Left lobe of liver (tissue), 2 donors: ENCODE data around the gene AKNAD1. TPM values are rescaled to one million over a fixed set of nuclear protein-coding genes. Genes with fewer than 3 reads are reported as not detected.
"Not testable (repeated sequence)": the region's sequence is repeated elsewhere in the genome, so short reads cannot be mapped to it uniquely, and the experiment has no call there.

ENCODE experiments used
- ATAC-seq: fragments of 200-7000 bp; cut with Tn5 transposase; one replicate; pipeline ENCODE4 v1.9.1; 2020; ENCODE audit warnings: mild to moderate bottlenecking, moderate library complexity
- DNase-seq: peaks from one replicate; pipeline ENCODE4 v3.0.0-alpha.2; 2020; ENCODE audit warnings: low spot score
- total RNA-seq: library from RNA; stranded (reverse); gene quantifications from one replicate; pipeline ENCODE4 v1.2.1, GENCODE V29; 2021
- donor health status: DM: no; HTN: no; CAD: no; lungs with moderate emphysema.
- donor health status: DM: no; HTN: yes; CAD: no.

The AKNAD1 gene
- total RNA-seq: not detected

- ATAC-seq (no peak), DNase-seq (no peak)
Observed at GRCh38 chr1:108856994-108857393, at the start of gene AKNAD1. AKNAD1 (minus strand) TSS chr1:108857094; CDS start chr1:108852664, 4,430 bp downstream.

- DNase-seq: no peak
- no peak for ATAC-seq
Observed at GRCh38 chr1:108901106-108901505, 44.2 kb upstream of the AKNAD1 start.

- ATAC-seq (peak; percentile 85), DNase-seq (no peak)
Observed at GRCh38 chr1:108897865-108898720, 41.2 kb upstream of the AKNAD1 start.

GRCh38 chr1:108896146-108897145 is 39.6 kb upstream of the AKNAD1 start:
- DNase-seq: no peak
- ATAC-seq: no peak

- no peak for ATAC-seq
- DNase-seq: no peak
Observed at GRCh38 chr1:108893141-108893530, 36.2 kb upstream of the AKNAD1 start.

- DNase-seq (no peak), ATAC-seq (no peak)
Observed at GRCh38 chr1:108892356-108893140, 35.7 kb upstream of the AKNAD1 start.

GRCh38 chr1:108889706-108890384 is 33.0 kb upstream of the AKNAD1 start:
- ATAC-seq (no peak), DNase-seq (no peak)

GRCh38 chr1:108889006-108889645 is 32.2 kb upstream of the AKNAD1 start:
- not testable (repeated sequence) for ATAC-seq, DNase-seq

- DNase-seq (no peak), ATAC-seq (no peak)
Observed at GRCh38 chr1:108886292-108886691, 29.4 kb upstream of the AKNAD1 start.

GRCh38 chr1:108884968-108885367 is 28.1 kb upstream of the AKNAD1 start:
- no peak for ATAC-seq
- no peak for DNase-seq

- ATAC-seq: no peak
- DNase-seq: no peak
Observed at GRCh38 chr1:108882837-108883236, 25.9 kb upstream of the AKNAD1 start.

- ATAC-seq: no peak
- DNase-seq: no peak
Observed at GRCh38 chr1:108881369-108881768, 24.5 kb upstream of the AKNAD1 start.

- DNase-seq (no peak), ATAC-seq (no peak)
Observed at GRCh38 chr1:108880850-108881249, 24.0 kb upstream of the AKNAD1 start.

GRCh38 chr1:108878678-108879077 is 21.8 kb upstream of the AKNAD1 start:
- ATAC-seq (no peak), DNase-seq (no peak)

GRCh38 chr1:108878160-108878469 is 21.2 kb upstream of the AKNAD1 start:
- ATAC-seq (no peak), DNase-seq (no peak)

- DNase-seq: no peak
- ATAC-seq: peak; percentile 26
Observed at GRCh38 chr1:108877348-108878159, 20.7 kb upstream of the AKNAD1 start.

GRCh38 chr1:108871050-108871724 is 14.3 kb upstream of the AKNAD1 start:
- no peak for DNase-seq
- ATAC-seq: no peak

GRCh38 chr1:108865316-108865910 is 8.5 kb upstream of the AKNAD1 start:
- ATAC-seq: no peak
- no peak for DNase-seq
